NCI-H187 treated with DMSO at 0.1 percent for 48 hours (cell line): ENCODE measurements around the gene ITIH2.
"Not testable (repeated sequence)": the region's sequence is repeated elsewhere in the genome, so short reads cannot be mapped to it uniquely, and the experiment has no call there.

Experiments
- DNase-seq: peaks from one replicate; lab custom pipeline; 2025; lab: John Stamatoyannopoulos, UW

The ITIH2 gene

GRCh38 chr10:7693194-7693593, 9.9 kb upstream of the ITIH2 start:
- DNase-seq, result not testable (repeated sequence)

- no peak for DNase-seq
Observed at GRCh38 chr10:7696545-7696944, 6.6 kb upstream of the ITIH2 start.

- no peak for DNase-seq
Observed at GRCh38 chr10:7697426-7697825, 5.7 kb upstream of the ITIH2 start.

- no peak for DNase-seq
Observed at GRCh38 chr10:7700577-7701125, 2.5 kb upstream of the ITIH2 start.

GRCh38 chr10:7701158-7701742, 1.9 kb upstream of the ITIH2 start:
- DNase-seq, result no peak

- DNase-seq, result no peak
Observed at GRCh38 chr10:7702288-7702812, 766 bp upstream of the ITIH2 start.

- no peak for DNase-seq
Observed at GRCh38 chr10:7704071-7705016, 1.2 kb downstream of the ITIH2 start.

GRCh38 chr10:7705341-7705740, 2.2 kb downstream of the ITIH2 start:
- DNase-seq, result no peak

GRCh38 chr10:7706534-7707073, 3.5 kb downstream of the ITIH2 start:
- no peak for DNase-seq

- no peak for DNase-seq
Observed at GRCh38 chr10:7707102-7707501, 4.0 kb downstream of the ITIH2 start.

GRCh38 chr10:7707858-7708622, 4.9 kb downstream of the ITIH2 start:
- DNase-seq, result no peak

- no peak for DNase-seq
Observed at GRCh38 chr10:7708832-7709231, 5.7 kb downstream of the ITIH2 start.

- no peak for DNase-seq
Observed at GRCh38 chr10:7710446-7710845, 7.3 kb downstream of the ITIH2 start.

- DNase-seq, result not testable (repeated sequence)
Observed at GRCh38 chr10:7711075-7711474, 8.0 kb downstream of the ITIH2 start.

GRCh38 chr10:7715515-7715914, 12.4 kb downstream of the ITIH2 start:
- DNase-seq, result no peak

GRCh38 chr10:7717767-7718166, 14.7 kb downstream of the ITIH2 start:
- DNase-seq, result no peak

GRCh38 chr10:7718685-7719084, 15.6 kb downstream of the ITIH2 start:
- no peak for DNase-seq

- DNase-seq, result no peak
Observed at GRCh38 chr10:7720478-7720877, 17.4 kb downstream of the ITIH2 start.

GRCh38 chr10:7722927-7723529, 19.9 kb downstream of the ITIH2 start:
- no peak for DNase-seq

GRCh38 chr10:7734821-7735220, 31.7 kb downstream of the ITIH2 start:
- DNase-seq, result no peak
